CD1c-positive myeloid dendritic cell (primary cell): Measurements from ENCODE around the gene LCLAT1.

Source experiments
- DNase-seq: peaks from one replicate; pipeline ENCODE4 v3.0.0-alpha.2; 2016; ENCODE audit errors: extremely low spot score

Gene LCLAT1

GRCh38 chr2:30670453-30670852 lies 223.4 kb downstream of the LCLAT1 start:
- no peak for DNase-seq

- DNase-seq = no peak
Measured at GRCh38 chr2:30673127-30673526, 226.1 kb downstream of the LCLAT1 start.

GRCh38 chr2:30675758-30676157 lies 228.7 kb downstream of the LCLAT1 start:
- no peak for DNase-seq

- DNase-seq = no peak
Measured at GRCh38 chr2:30677231-30677630, 230.2 kb downstream of the LCLAT1 start.

DNA sequence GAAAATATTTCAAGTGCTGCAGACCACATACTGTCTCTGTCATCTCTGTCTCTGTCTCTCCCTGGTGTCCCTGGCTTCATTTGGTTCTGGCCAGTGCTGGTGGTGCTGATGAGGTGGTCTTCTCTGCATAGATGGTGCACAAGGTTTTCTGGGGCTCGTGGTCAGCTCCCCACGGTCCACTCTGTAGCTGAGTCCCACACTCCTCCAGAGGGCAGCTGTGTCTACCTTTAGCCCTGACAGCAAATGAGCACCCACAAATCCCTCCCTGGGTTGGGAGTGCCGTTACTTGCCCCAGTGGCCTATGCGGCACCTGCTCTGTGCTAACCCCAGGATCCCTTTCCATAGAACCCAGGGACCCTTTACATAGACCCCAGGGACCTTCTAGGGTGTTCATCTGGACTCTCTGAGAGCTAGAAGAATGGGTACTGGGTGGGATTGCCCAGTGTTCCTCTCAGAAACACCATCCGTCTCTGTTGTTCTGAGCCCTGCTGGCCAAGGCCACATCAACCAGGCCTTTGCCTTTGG lies 230.9 kb downstream of the LCLAT1 start:
- DNase-seq = no peak

DNA sequence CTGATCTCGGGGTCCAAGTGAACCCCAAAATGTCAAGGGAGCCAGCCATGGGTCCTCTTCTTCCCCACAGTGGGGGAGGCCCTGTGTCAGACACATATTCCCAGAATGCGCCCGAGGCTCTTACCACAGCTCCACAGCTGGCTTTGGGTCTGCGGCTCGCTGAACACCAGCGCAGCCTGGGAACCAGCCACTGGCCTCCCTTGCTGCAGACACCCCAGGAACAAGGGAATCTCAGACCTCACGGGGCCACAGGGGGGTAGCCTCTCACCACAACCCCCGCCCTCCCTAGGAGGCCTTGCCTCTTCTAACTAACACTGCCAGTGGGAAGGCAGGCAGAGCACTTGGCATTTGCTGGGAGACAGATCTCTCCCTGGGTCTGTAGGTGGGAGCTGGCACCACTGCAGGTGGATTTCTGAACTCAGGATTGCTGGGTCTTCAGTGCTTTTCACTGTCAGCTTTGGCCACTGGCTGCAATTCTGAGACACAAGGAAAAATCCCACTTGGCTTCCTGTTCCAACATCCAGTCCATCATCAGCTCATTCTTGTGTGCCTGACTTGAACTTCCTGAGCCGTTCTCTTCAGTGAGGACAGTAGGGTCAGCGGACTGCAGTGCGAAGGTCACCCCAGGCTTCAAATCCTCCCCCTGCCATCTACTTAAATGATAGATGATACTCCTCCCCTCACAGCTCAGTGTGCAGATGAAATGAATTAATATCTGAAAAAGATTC lies 231.5 kb downstream of the LCLAT1 start:
- DNase-seq = no peak

- DNase-seq = no peak
Measured at GRCh38 chr2:30679426-30680088, 232.5 kb downstream of the LCLAT1 start.

- no peak for DNase-seq
Measured at GRCh38 chr2:30680121-30680520, 233.1 kb downstream of the LCLAT1 start.

DNA sequence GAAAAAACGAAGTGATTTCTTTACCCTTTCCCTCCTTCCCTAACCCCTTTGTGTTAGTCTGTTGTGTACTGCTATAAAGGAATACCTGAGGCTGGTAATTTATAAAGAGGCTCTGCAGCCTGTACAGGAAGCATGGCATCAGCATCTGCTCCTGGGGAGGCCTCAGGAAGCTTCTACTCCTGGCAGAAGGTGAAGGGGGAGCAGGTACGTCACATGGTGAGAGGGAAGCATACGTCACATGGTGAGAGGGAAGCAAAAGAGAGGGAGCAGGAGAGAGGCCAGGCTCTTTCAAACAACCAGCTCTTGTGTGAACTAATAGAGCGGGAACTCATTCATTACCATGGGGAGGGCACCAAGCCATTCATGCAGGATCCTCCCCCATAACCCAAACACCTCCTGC lies 234.0 kb downstream of the LCLAT1 start:
- DNase-seq = no peak

- no peak for DNase-seq
Measured at GRCh38 chr2:30683236-30683956, 236.3 kb downstream of the LCLAT1 start.

- DNase-seq = no peak
Measured at GRCh38 chr2:30684026-30684425, 237.0 kb downstream of the LCLAT1 start.

DNA sequence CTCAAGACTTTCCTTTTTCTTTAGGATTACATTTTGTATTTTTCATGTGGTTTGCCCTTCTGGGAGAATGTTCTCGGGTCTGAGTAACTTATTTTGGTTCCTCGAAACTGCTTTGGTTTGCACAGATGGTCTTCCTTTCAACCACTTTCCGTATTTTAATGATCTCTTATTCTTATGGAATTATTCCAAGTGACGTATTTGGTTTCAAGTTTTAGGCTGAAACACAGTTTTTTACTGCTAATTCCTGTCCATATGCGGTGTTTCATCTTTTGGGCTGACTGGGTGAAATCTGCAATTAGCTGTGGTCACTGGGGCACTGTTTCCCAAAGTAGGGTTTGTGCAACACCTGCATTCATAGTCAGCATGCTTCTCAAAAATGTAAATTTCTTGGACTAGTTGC lies 237.5 kb downstream of the LCLAT1 start:
- no peak for DNase-seq

GRCh38 chr2:30684996-30685395 lies 237.9 kb downstream of the LCLAT1 start:
- no peak for DNase-seq

GRCh38 chr2:30686000-30686399 lies 239.0 kb downstream of the LCLAT1 start:
- no peak for DNase-seq

DNA sequence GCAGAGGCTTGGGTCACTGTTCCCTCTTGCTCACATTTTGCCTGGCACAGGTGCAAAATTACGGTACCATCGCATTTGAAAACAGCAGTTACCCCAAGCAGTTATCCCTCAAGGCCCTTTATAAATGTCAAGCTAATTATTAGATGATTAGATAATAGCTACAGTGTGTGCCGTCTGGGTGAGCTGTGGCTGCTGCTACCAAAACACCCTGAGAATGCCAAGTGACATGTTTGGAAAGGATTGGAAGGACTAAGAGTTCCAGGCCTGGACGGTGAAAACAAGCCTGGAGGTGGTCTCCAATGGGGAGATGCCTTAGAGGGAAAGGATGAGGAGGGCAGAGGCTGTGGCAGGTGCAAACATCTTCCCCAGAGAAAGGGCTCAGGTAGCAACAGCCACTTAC lies 239.6 kb downstream of the LCLAT1 start:
- no peak for DNase-seq

DNA sequence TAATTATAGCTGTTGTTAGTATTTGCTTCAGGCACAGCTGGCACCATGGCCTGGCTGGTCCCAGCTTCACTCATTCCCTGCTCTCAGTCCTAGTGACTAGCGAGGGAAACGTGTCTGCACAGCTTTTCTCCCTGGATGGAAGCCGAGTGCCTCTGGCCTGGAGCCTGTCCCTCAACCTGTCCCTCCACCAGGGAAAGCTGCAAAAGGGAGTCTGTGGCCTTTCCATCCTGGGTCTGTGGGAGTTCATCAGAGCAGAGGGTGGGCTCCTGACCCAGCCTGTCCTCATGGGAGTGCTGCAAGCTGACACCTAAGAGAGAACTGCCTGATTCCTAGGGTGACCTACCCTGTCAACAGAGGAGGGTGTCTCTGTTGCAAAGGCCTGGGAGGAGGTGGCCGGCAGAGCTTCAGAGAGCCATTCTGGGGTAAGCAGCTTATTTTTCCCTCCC lies 241.9 kb downstream of the LCLAT1 start:
- DNase-seq = no peak

DNA sequence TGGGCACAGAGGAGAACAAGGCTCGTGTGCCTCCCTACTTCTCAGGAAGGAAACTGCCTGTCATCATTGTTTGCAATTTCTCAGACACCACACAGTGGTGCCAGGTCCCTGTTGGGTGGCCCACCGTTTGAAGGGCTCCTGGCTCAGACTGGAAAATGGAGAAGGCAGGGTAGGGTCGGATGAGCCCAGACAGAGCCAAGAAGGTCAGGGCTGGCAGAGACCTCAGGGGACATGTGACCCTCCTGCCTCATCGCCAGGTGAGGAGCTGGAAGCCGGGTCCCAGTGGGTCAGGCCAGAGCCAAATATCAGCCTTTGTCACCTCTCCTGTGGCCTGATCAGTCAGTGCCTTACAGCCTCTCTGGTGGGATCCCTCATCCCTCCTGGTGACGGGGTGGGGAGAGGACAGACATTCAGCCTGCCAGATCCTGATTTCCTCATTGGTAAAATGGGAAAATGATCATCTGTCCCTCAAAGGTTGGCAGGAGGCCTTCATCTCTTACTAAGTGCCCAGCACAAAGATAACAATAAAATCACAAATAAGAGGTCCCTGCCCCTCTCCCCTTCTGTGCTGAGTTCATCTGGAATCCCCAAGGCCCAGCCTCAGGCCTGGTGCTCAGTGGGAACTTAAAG lies 242.6 kb downstream of the LCLAT1 start:
- no peak for DNase-seq

- DNase-seq = no peak
Measured at GRCh38 chr2:30690126-30690561, 243.1 kb downstream of the LCLAT1 start.

DNA sequence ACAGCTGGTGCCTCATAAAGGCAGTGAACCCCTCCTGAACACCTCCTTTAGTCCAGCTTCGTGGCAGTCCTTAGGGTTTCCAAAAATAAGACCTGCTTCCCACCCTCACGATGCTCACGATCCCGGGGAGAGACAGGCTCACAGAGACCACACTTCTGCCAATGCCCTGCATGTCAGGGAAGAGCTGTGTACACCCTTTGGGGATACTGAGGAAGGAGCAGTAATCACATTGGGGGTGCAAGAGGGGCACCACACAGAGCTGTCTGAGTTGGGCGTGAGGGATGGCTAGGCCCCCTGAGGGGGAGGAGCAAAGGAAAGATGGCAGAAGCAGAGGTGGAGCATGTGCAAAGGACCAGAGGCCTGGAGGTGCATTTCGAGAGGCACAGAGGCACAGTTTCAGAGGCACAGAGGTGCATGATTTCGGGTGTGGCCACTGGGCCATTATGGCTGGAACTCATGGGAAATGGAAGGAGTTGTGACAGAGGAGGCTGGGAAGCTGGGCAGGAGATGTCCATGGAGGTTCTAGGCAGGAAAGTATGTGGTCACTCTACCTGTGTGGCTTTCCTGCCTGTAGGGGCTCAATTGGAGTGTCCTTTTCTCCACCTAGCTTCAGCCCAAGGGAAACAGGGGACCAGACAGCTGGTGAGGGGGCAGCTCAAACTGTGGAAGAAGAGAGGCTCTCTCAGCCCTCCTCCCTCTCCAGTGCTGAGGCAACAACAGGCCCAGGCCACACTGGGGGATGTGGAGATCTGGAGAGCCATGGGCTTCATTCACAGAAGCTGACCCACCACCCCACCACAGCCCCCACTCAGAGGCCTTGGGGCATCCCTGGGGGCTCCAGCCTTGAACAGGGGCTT lies 244.3 kb downstream of the LCLAT1 start:
- no peak for DNase-seq

DNA sequence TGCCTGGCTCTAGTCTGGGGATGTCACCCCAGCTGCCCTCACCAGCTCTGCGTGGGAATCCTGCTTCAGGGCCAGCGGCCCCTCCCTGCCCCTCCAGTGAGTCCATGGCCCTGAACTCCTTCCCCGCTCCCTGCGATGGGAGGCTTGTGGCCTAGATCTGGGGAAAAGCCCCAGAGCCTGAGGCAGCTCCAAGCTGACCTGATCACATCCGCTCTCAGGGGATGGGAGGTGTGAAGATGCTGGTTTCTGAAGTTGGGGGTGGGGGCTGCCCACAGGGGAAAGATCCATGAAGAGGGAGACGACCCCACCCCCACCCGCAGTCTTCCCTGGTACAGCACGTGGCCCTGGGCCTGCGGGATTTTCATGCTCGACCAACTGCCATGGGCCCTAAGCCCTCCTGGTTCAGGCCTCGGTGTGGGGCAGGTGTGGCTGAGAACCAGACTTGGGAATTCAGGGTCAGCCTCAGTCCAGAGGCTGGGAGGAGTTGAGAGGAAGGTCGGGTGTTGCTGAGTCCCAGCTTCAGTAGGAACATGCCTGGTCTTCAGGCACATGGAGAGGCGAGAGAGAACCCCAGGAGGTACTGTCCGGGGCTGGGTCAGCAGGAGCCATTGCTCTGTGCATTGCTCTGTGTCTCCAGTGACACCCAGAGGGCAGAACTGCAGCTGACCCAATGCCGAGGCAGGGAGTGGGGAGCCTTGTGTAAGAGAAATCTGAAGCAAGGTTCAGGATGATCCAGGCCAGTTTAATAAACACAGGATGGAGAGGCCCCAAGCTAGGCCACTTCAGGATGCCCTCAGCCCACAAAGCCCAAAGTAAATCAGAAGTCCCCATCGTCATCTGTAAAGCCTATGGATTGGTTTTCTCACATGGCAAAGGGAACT lies 245.1 kb downstream of the LCLAT1 start:
- DNase-seq = no peak
